Measurements from ENCODE around the gene FAM222A.

The FAM222A gene

DNA sequence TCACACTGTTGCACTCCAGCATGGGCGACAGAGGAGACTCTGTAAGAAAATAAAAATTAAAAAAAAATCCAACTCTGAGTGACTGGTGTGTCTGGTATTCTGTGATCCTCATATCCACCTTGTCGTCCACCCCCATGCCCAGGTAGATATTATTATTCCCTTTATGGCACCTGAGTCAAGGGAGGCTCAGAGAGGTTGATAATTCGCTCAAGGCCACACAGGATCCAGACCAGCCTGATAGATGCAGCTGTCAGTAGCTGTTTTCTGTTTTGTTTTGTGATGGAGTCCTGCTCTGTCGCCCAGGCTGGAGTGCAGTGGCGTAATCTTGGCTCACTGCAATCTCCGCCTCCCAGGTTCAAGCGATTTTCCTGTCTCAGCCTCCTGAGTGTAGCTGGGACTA lies 14.8 kb upstream of the FAM222A start:
- H3K4me3 ChIP-seq (ENCODE audit: low read depth, low read length), result no peak overlapping the region
- TF ChIP-seq, protein P1, sequence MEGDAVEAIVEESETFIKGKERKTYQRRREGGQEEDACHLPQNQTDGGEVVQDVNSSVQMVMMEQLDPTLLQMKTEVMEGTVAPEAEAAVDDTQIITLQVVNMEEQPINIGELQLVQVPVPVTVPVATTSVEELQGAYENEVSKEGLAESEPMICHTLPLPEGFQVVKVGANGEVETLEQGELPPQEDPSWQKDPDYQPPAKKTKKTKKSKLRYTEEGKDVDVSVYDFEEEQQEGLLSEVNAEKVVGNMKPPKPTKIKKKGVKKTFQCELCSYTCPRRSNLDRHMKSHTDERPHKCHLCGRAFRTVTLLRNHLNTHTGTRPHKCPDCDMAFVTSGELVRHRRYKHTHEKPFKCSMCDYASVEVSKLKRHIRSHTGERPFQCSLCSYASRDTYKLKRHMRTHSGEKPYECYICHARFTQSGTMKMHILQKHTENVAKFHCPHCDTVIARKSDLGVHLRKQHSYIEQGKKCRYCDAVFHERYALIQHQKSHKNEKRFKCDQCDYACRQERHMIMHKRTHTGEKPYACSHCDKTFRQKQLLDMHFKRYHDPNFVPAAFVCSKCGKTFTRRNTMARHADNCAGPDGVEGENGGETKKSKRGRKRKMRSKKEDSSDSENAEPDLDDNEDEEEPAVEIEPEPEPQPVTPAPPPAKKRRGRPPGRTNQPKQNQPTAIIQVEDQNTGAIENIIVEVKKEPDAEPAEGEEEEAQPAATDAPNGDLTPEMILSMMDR (conservative IDR thresholded peaks at IDR 0.05; ENCODE audit: low read depth, low read length), result no peak
- no peak for DNase-seq (ENCODE audit: low read depth)

DNA sequence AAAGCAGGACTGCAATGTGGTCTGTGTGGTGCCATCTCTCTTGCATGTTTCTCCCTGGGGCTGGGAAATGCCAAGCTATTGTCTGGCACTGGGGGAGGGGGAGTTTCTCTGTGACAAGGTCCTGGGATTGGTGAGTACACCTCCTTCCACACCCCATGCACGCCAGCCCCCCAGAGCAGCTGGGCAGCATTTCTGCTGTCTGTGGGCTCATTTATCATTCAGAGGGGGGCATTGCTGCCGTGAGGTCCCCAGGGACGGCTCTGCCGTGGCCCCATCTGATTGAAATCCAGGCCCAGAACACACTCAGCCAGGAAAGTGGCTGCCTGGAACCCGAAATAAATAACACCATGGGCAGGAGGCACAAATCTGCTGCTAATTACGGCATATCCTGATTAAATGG lies 12.6 kb upstream of the FAM222A start:
- no peak for DNase-seq (ENCODE audit: low read depth)
- TF ChIP-seq, protein P1 (conservative IDR thresholded peaks at IDR 0.05; ENCODE audit: low read depth, low read length), result no peak
- H3K4me3 ChIP-seq (ENCODE audit: low read depth, low read length), result no peak overlapping the region

DNA sequence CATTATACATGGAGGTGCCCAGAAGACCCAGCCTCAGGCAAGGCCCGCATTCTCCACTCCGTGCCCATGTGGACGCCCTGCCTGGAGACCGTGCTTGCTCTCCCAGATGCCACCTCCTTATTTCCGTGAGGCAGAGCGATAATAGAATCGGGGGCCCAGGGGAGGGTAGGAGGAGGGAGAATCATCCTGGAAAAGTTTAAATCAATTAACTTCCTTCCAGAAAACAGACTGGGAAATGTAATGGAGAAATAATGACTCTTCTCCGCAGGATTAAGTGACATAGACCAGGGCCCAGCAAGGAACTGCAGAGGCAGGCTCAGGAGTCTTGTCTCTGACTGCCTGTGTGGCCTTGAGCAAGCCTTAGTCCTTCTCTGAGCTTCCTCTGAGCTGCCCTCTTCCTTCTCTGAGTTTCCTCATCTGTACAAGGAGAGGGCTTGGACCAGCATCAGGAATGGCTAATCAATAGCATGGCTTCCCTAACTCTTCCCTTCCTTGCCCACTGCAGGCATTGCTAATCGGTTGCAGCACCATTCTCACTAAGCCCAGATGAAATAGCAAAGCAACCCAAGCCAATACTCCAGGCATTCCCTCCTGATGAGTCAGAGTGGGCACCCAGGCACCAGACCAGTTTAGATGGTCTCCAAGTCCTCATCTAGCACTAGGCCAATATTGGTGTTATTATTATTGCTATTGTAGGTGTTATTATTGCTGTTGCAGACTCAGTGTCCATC lies 11.3 kb upstream of the FAM222A start:
- H3K4me3 ChIP-seq (ENCODE audit: low read depth, low read length), result no peak overlapping the region
- TF ChIP-seq, protein P1 (conservative IDR thresholded peaks at IDR 0.05; ENCODE audit: low read depth, low read length), result no peak
- DNase-seq (ENCODE audit: low read depth), result no peak

DNA sequence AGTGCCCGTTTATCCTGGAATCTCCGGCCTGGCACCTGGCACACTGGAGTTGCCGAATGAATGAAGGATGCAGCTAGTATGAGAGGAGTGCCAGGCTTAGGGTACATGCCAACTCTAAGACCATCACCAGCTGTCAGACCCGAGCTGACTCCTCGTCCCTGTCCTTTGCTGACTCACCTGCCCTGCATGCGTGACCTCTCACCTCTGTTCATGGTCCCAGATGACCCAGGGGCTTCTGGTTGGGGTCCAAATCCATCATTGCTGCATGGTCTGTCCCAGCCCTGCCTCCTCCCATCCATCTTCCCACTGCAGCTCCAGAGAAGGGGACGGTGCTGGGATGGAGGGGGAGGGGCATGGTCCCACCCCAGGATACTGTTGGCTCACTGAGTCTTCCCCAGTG lies 9.9 kb upstream of the FAM222A start:
- TF ChIP-seq, protein P1 (conservative IDR thresholded peaks at IDR 0.05; ENCODE audit: low read depth, low read length), result no peak
- no peak overlapping the region for H3K4me3 ChIP-seq (ENCODE audit: low read depth, low read length)
- DNase-seq (ENCODE audit: low read depth), result no peak

DNA sequence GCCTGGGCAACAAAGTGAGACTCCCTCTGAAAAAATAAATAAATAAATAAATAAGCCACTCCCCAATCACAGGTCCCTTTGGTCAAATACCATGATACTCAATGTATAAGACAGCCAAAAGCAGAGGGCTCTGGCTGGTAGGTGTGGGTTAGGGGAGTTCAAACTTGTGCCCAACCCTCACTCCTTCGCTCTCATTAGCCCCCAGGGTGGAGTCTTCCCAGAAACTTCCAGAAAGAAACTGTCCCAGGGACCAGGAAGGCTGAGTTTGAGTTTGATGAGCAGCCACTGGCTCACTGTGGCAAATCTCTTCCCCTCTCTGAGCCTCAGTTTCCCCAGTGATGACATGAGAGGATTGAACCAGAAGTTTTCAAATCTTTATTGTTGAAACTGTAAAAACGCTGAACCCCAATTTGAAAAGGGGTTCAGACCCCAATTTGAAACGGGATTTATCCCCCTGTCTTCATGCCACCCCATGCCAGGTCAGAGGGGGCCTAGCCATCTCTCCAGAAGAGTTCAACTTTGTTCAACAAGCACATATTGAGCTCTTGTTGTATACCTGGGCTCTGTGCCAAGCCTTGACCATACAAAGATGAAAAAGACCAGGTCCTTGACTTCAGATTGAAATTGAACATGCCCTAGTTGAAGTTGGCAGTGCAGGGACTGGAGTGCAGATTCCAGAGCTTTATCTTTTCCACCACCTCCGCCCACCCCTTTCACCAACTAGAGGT lies 9.1 kb upstream of the FAM222A start:
- H3K4me3 ChIP-seq (ENCODE audit: low read depth, low read length), result no peak overlapping the region
- DNase-seq (ENCODE audit: low read depth), result no peak
- TF ChIP-seq, protein P1 (conservative IDR thresholded peaks at IDR 0.05; ENCODE audit: low read depth, low read length), result no peak

DNA sequence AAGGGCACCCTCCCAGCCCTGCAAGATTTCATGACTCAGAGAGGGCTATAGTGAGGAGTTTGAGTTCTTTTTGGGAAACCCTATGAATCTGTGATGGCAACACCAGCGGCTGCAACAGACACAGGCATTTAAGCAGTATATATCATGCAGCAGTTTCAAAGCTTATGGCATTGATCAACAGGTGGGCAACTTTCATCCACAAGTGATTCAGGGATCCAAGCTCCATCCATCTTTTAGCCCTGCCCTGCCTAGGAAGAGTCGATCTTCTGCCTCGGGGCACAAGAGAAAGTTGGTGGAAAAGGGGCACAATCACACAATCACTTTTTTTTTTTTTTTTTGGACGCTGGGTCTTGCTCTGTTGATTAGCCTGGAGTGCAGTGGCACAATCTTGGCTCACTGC lies 8.3 kb upstream of the FAM222A start:
- TF ChIP-seq, protein P1 (conservative IDR thresholded peaks at IDR 0.05; ENCODE audit: low read depth, low read length), result no peak
- DNase-seq (ENCODE audit: low read depth), result no peak
- H3K4me3 ChIP-seq (ENCODE audit: low read depth, low read length), result no peak overlapping the region

DNA sequence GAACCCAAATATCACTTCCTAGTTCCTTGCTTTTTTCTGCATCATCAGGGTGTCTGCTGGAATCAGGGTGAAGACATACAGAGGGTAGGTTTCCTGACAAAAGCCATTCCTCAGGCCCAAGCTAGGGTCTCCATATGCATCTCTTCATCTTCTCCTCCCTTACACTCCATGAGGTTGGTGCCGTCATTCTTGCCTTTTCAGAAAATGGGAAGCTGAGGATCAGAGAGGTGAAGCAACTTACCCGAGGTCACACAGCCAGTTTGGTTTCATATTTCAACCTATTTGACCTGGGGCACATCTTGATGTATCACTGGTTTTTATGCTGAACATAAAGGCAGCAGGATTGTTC lies 7.3 kb upstream of the FAM222A start:
- H3K4me3 ChIP-seq (ENCODE audit: low read depth, low read length), result no peak overlapping the region
- DNase-seq (ENCODE audit: low read depth), result no peak
- TF ChIP-seq, protein P1 (conservative IDR thresholded peaks at IDR 0.05; ENCODE audit: low read depth, low read length), result no peak
